Measurements from ENCODE around the gene CSTF3. TPM values are rescaled to one million over a fixed set of nuclear protein-coding genes. Genes with fewer than 3 reads are reported as not detected.
A peak's percentile ranks its signal among the peaks of the same experiment; 100 is the strongest.

Gene CSTF3
- total RNA-seq, 1 experiment from 2014 or later, result 68.3 TPM

- TF ChIP-seq MYBL2 (CRISPR knock-in tag; IDR thresholded peaks at IDR 0.05) (peak; percentile 86; the same call in 1 of the 2 replicates), ZNF423 (CRISPR knock-in tag; IDR thresholded peaks at IDR 0.05) (no peak), ERG (CRISPR knock-in tag; IDR thresholded peaks at IDR 0.05) (no peak), ZNF263 (CRISPR knock-in tag; IDR thresholded peaks at IDR 0.05; ENCODE audit: low read depth) (peak; percentile 69), MLX (CRISPR knock-in tag; IDR thresholded peaks at IDR 0.05) (no peak), KAT7 (CRISPR knock-in tag; IDR thresholded peaks at IDR 0.05; ENCODE audit: borderline replicate concordance) (peak; percentile 92), CDX4 (CRISPR knock-in tag; IDR thresholded peaks at IDR 0.05; ENCODE audit: borderline replicate concordance) (no peak), GABPB1 (CRISPR knock-in tag; IDR thresholded peaks at IDR 0.05) (no peak; the same call in 1 of the 2 replicates), HMGA2 (CRISPR knock-in tag; IDR thresholded peaks at IDR 0.05) (no peak), ZNF671 (CRISPR knock-in tag; IDR thresholded peaks at IDR 0.05) (no peak), STAT6 (CRISPR knock-in tag; conservative IDR thresholded peaks at IDR 0.05; ENCODE audit: low read depth) (no peak), SP1 (CRISPR knock-in tag; conservative IDR thresholded peaks at IDR 0.05) (peak; percentile 85), JAZF1 (CRISPR knock-in tag; IDR thresholded peaks at IDR 0.05) (no peak), GRHL2 (CRISPR knock-in tag; IDR thresholded peaks at IDR 0.05; ENCODE audit: insufficient replicate concordance, severe bottlenecking) (no peak), CTCF (IDR thresholded peaks at IDR 0.05) (no peak), ATF2 (CRISPR knock-in tag; IDR thresholded peaks at IDR 0.05; ENCODE audit: borderline replicate concordance, low read depth) (no peak), EMX1 (CRISPR knock-in tag; IDR thresholded peaks at IDR 0.05) (0 out of 2 replicates have a peak, but pooled peaks have one; percentile 65), FOXK1 (CRISPR knock-in tag; IDR thresholded peaks at IDR 0.05) (peak; percentile 88), ZBTB21 (CRISPR knock-in tag; IDR thresholded peaks at IDR 0.05; ENCODE audit: borderline replicate concordance) (no peak), ARID4B (CRISPR knock-in tag; IDR thresholded peaks at IDR 0.05; ENCODE audit: borderline replicate concordance) (peak; percentile 23; the same call in 1 of the 2 replicates), NR3C1 (CRISPR knock-in tag; conservative IDR thresholded peaks at IDR 0.05; ENCODE audit: low read depth) (no peak), NFYB (CRISPR knock-in tag; conservative IDR thresholded peaks at IDR 0.05; ENCODE audit: low read depth) (no peak), TEAD4 (CRISPR knock-in tag; IDR thresholded peaks at IDR 0.05) (no peak), SMAD3 (CRISPR knock-in tag; IDR thresholded peaks at IDR 0.05; ENCODE audit: borderline replicate concordance) (peak; percentile 80), OVOL2 (CRISPR knock-in tag; IDR thresholded peaks at IDR 0.05; ENCODE audit: borderline replicate concordance) (no peak), SMAD4 (CRISPR knock-in tag; IDR thresholded peaks at IDR 0.05) (no peak)
Observed at GRCh38 chr11:33039274-33040032, 121.8 kb downstream of the CSTF3 start, which contains the start of gene TCP11L1 (continued).

Data from WTC11 (cell line).